IMR-90 (cell line): Measurements from ENCODE around the gene NME7. TPM values are rescaled to one million over a fixed set of nuclear protein-coding genes. Genes with fewer than 3 reads are reported as not detected.

Experiments
- ATAC-seq: fragments of 200-7000 bp; cut with Tn5 transposase; 2 replicates; pipeline ENCODE4 v1.9.1; 2020; ENCODE audit warnings: low read depth, mild to moderate bottlenecking, moderate library complexity
- BruUV-seq: library from RNA; stranded (reverse); fragments of 400-500 nt; replicated peaks from 2 replicates; lab custom pipeline; 2021; lab: Mats Ljungman, UMichigan
- CTCF ChIA-PET: fragments of 300-600 bp; formaldehyde crosslinking; extraction: SDS; loops from one replicate; lab custom pipeline; 2021; ENCODE audit warnings: antibody characterized with exemption; lab: Yijun Ruan, JAX
- POLR2A ChIA-PET: fragments of 300-600 bp; sonication (Branson Sonifier 250); formaldehyde crosslinking; loops from one replicate; lab custom pipeline; 2022; ENCODE audit warnings: antibody characterized with exemption; ENCODE audit not compliant: unreplicated experiment; lab: Charles Lee
- DNase-seq: peaks from one replicate; pipeline ENCODE4 v3.0.0; 2013
- H2AFZ ChIP-seq: replicated peaks from 2 replicates; pipeline ENCODE3; 2013; ENCODE audit warnings: low read length, mild to moderate bottlenecking; ENCODE audit not compliant: poor library complexity
- H2AK5ac ChIP-seq: 2 replicates; pipeline ENCODE4 v1.6.1; 2013; ENCODE audit warnings: low read depth, low read length, inconsistent platforms
- H2AK9ac ChIP-seq: replicated peaks from 2 replicates; pipeline ENCODE3; 2013; ENCODE audit warnings: mild to moderate bottlenecking, low read depth, low read length, moderate library complexity; ENCODE audit not compliant: poor library complexity
- H2BK120ac ChIP-seq: 2 replicates; pipeline ENCODE4 v1.6.1; 2013; ENCODE audit warnings: low read depth, low read length, inconsistent platforms
- H2BK15ac ChIP-seq: 3 replicates; pipeline ENCODE4 v1.6.1; 2013; ENCODE audit warnings: low read depth, low read length, inconsistent platforms
- H2BK20ac ChIP-seq: 2 replicates; pipeline ENCODE4 v1.6.1; 2013; ENCODE audit warnings: low read depth, mild to moderate bottlenecking, inconsistent platforms, low read length, moderate library complexity
- H2BK5ac ChIP-seq: 2 replicates; pipeline ENCODE4 v1.6.1; 2013; ENCODE audit warnings: mild to moderate bottlenecking, low read depth, low read length, inconsistent platforms; ENCODE audit not compliant: poor library complexity, severe bottlenecking
- H3K14ac ChIP-seq: replicated peaks from 2 replicates; pipeline ENCODE4 v1.6.1; 2013; ENCODE audit warnings: low read depth, low read length, inconsistent platforms
- H3K18ac ChIP-seq: 2 replicates; pipeline ENCODE4 v1.6.1; 2013; ENCODE audit warnings: low read depth, low read length, control low read depth
- H3K23ac ChIP-seq: 2 replicates; pipeline ENCODE4 v1.6.1; 2013; ENCODE audit warnings: low read depth, low read length, inconsistent platforms
- H3K27ac ChIP-seq: 2 replicates; pipeline ENCODE4 v1.5.1; 2013; ENCODE audit warnings: mild to moderate bottlenecking, control low read depth, low read length; ENCODE audit not compliant: insufficient read depth
- H3K27me3 ChIP-seq: 2 replicates; pipeline ENCODE4 v1.6.1; 2013; ENCODE audit warnings: low read length; ENCODE audit not compliant: control insufficient read depth, insufficient read depth
- H3K36me3 ChIP-seq: 2 replicates; pipeline ENCODE4 v1.6.1; 2013; ENCODE audit warnings: low read length, mixed read lengths; ENCODE audit not compliant: control insufficient read depth, insufficient read depth
- H3K4ac ChIP-seq: 2 replicates; pipeline ENCODE4 v1.6.1; 2013; ENCODE audit warnings: low read depth, low read length, inconsistent platforms
- H3K4me1 ChIP-seq: 2 replicates; pipeline ENCODE4 v1.6.1; 2013; ENCODE audit warnings: low read length, mixed read lengths; ENCODE audit not compliant: control insufficient read depth, insufficient read depth
- H3K4me2 ChIP-seq: 2 replicates; pipeline ENCODE4 v1.6.1; 2013; ENCODE audit warnings: low read depth, mild to moderate bottlenecking, control low read depth, low read length, moderate library complexity
- H3K4me3 ChIP-seq: 2 replicates; pipeline ENCODE4 v1.5.1; 2013; ENCODE audit warnings: low read depth, mild to moderate bottlenecking, control low read depth, low read length, moderate library complexity; ENCODE audit not compliant: insufficient read depth
- H3K56ac ChIP-seq: 2 replicates; pipeline ENCODE4 v1.6.1; 2013; ENCODE audit warnings: low read length, inconsistent platforms; ENCODE audit not compliant: insufficient read depth; ENCODE audit errors: extremely low read depth
- H3K79me1 ChIP-seq, 2 experiments: 2 replicates each; pipeline ENCODE4 v1.6.1; 2013; ENCODE audit warnings: low read length in 2 of 2, inconsistent platforms in 1 of 2, low read depth in 1 of 2
- H3K9ac ChIP-seq: 2 replicates; pipeline ENCODE4 v1.6.1; 2013; ENCODE audit warnings: low read depth, low read length, control low read depth
- H3K9me1 ChIP-seq: 2 replicates; pipeline ENCODE4 v1.6.1; 2013; ENCODE audit warnings: low read length, inconsistent platforms; ENCODE audit not compliant: insufficient read depth
- H3K9me3 ChIP-seq: 2 replicates; pipeline ENCODE4 v1.6.1; 2013; ENCODE audit warnings: low read length; ENCODE audit not compliant: control insufficient read depth, insufficient read depth
- H4K20me1 ChIP-seq: 2 replicates; pipeline ENCODE4 v1.6.1; 2013; ENCODE audit warnings: low read length, inconsistent platforms; ENCODE audit not compliant: insufficient read depth
- H4K5ac ChIP-seq: 2 replicates; pipeline ENCODE4 v1.6.1; 2013; ENCODE audit warnings: mild to moderate bottlenecking, low read depth, low read length, control low read depth
- H4K8ac ChIP-seq, 2 experiments: 2 replicates each; pipeline ENCODE4 v1.6.1; 2013; ENCODE audit warnings: low read depth in 2 of 2, low read length in 2 of 2, control low read depth in 1 of 2, inconsistent platforms in 1 of 2
- H4K91ac ChIP-seq: 2 replicates; pipeline ENCODE4 v1.6.1; 2013; ENCODE audit warnings: low read depth, low read length, inconsistent platforms; ENCODE audit not compliant: insufficient read depth
- BHLHE40 ChIP-seq: fragments of 150-350 bp; IDR thresholded peaks from 2 replicates; pipeline ENCODE4 v1.6.1; 2016; ENCODE audit warnings: mild to moderate bottlenecking, low read depth, low read length
- CHD1 ChIP-seq: IDR thresholded peaks from 2 replicates; pipeline ENCODE4 v1.6.1; 2012; ENCODE audit warnings: low read depth, low read length, improper control_type of control experiment
- CTCF ChIP-seq: conservative IDR thresholded peaks from 2 replicates; pipeline ENCODE4 v1.5.1; 2012; ENCODE audit warnings: mild to moderate bottlenecking, low read depth, low read length, improper control_type of control experiment
- FOS ChIP-seq: fragments of 150-350 bp; IDR thresholded peaks from 2 replicates; pipeline ENCODE4 v1.6.1; 2016; ENCODE audit warnings: low read depth, low read length
- MAFK ChIP-seq: IDR thresholded peaks from 2 replicates; pipeline ENCODE4 v1.6.1; 2012; ENCODE audit warnings: low read depth, low read length, improper control_type of control experiment
- MXI1 ChIP-seq: IDR thresholded peaks from 2 replicates; pipeline ENCODE4 v1.6.1; 2012; ENCODE audit warnings: low read depth, mild to moderate bottlenecking, low read length, moderate library complexity, borderline replicate concordance
- POLR2A ChIP-seq: IDR thresholded peaks from 2 replicates; pipeline ENCODE4 v1.6.1; 2012; ENCODE audit warnings: mild to moderate bottlenecking, low read depth, low read length
- RAD21 ChIP-seq: IDR thresholded peaks from 2 replicates; pipeline ENCODE4 v1.6.1; 2012; ENCODE audit warnings: low read length, improper control_type of control experiment
- RCOR1 ChIP-seq: IDR thresholded peaks from 2 replicates; pipeline ENCODE4 v1.6.1; 2012; ENCODE audit warnings: mild to moderate bottlenecking, low read length, improper control_type of control experiment; ENCODE audit not compliant: insufficient replicate concordance
- RFX5 ChIP-seq: IDR thresholded peaks from 2 replicates; pipeline ENCODE4 v1.8.0; 2012; ENCODE audit warnings: low read depth, mild to moderate bottlenecking, low read length, moderate library complexity
- SMC3 ChIP-seq: fragments of 150-350 bp; IDR thresholded peaks from 2 replicates; pipeline ENCODE4 v1.6.1; 2016; ENCODE audit warnings: low read depth, mild to moderate bottlenecking, antibody characterized with exemption, low read length, moderate library complexity
- USF2 ChIP-seq: fragments of 150-350 bp; IDR thresholded peaks from 2 replicates; pipeline ENCODE4 v1.6.1; 2017; ENCODE audit warnings: mild to moderate bottlenecking, antibody characterized with exemption, low read length, low read depth
- WGBS, 2 experiments: methylation state at CpG; one replicate each; pipeline versions ENCODE4 v1.1.5 to v1.1.7; 2013; ENCODE audit warnings: missing lambda C conversion rate in 2 of 2; ENCODE audit not compliant: insufficient read length in 1 of 2; ENCODE audit errors: extremely low coverage in 2 of 2; 5-methylcytosine and 5-hydroxymethylcytosine counted together
- dilution Hi-C: fragments of 300-500 bp; cut with HindIII; formaldehyde crosslinking; loops from one replicate; pipeline ENCODE4 v1.14.3; 2018; ENCODE audit warnings: low sequenced_read_pairs; ENCODE audit not compliant: unreplicated experiment
- in situ Hi-C: fragments of 300-500 bp; cut with MboI; formaldehyde crosslinking; loops from 3 replicates; pipeline ENCODE4 v1.14.3; 2019; ENCODE audit warnings: low sequenced_read_pairs, inconsistent platforms, mixed read lengths
- intact Hi-C: fragments of 100-400 bp; cut with micrococcal nuclease; formaldehyde crosslinking; loops from 2 replicates; pipeline ENCODE4 v1.10.0; 2022
- polyA plus RNA-seq, 3 experiments: library from polyadenylated mRNA; depleted of rRNA; stranded (reverse); fragments of >200 nt; gene quantifications; 2 replicates each; pipeline ENCODE4 v1.2.3, GENCODE V29; 2012; ENCODE audit warnings: low replicate concordance in 1 of 3
- total RNA-seq: library from RNA; depleted of rRNA; stranded (reverse); fragments of >200 nt; gene quantifications from 2 replicates; pipeline ENCODE4 v1.2.3, GENCODE V29; 2012

Gene NME7
- total and polyA plus RNA-seq, 2 of the 4 experiments (the other 2 are of a cell fraction): 18.3 to 22.4 TPM

- Histone ChIP-seq H3K23ac (no peak overlapping the region), H3K9me1 (no peaks in the 10 kb centered on the region), H3K14ac (no peak overlapping the region), H2AFZ (no peak overlapping the region), H3K36me3 (no peaks in the 10 kb centered on the region), H3K79me1 (no peaks in the 10 kb centered on the region), H3K4ac (no peak overlapping the region), H2BK120ac (no peak overlapping the region), H3K9ac (no peak overlapping the region), H4K5ac (no peak overlapping the region), H4K8ac (no peak overlapping the region), H3K4me2 (no peak overlapping the region), H2AK5ac (no peak overlapping the region), H3K27me3 (no peaks in the 10 kb centered on the region), H3K56ac (no peak overlapping the region), H2AK9ac (no peak overlapping the region), H3K4me3 (no peak overlapping the region), H4K91ac (no peak overlapping the region), H3K18ac (no peak overlapping the region), H3K4me1 (no peaks in the 10 kb centered on the region), H2BK15ac (no peak overlapping the region), H4K20me1 (no peaks in the 10 kb centered on the region), H3K27ac (no peak overlapping the region), H2BK20ac (no peak overlapping the region), H2BK5ac (no peak overlapping the region), H3K9me3 (no peaks in the 10 kb centered on the region)
- intact Hi-C loops (no loop called here), in situ Hi-C loops (no loop called here), dilution Hi-C loops (no loop called here)
- ATAC-seq (no peak), DNase-seq (no peak)
- CTCF ChIA-PET: no interaction called here
- TF ChIP-seq CHD1: no peak
- no peak for TF ChIP-seq SMC3
- TF ChIP-seq MAFK: no peak
- no peak for TF ChIP-seq POLR2A
- TF ChIP-seq CTCF: no peak
- no peak for TF ChIP-seq MXI1
- no peak for TF ChIP-seq FOS
- TF ChIP-seq RAD21: no peak
- TF ChIP-seq RCOR1: no peak
- TF ChIP-seq USF2: no peak
- TF ChIP-seq RFX5: no peak
- no peak for TF ChIP-seq BHLHE40
- POLR2A ChIA-PET: no interaction called here
- no TSS peak for BruUV-seq
- WGBS, 2 experiments: no CpG with 5 or more reads among the region's 3 CpGs
Observed at GRCh38 chr1:169217636-169218035, 150.0 kb downstream of the NME7 start.
